ENCODE data around the gene EHMT2. TPM values are rescaled to one million over a fixed set of nuclear protein-coding genes. Genes with fewer than 3 reads are reported as not detected.

EHMT2 gene
- 50.0 and 68.5 TPM in 2 replicates for total RNA-seq

GRCh38 chr6:31897612-31898382 lies at the start of gene EHMT2:
Gene EHMT2, minus strand, starts transcription at chr6:31897698. Its CDS starts 21 bp downstream, at chr6:31897677.

GRCh38 chr6:31945507-31946369 lies 48.2 kb upstream of the EHMT2 start, which contains the start of gene CFB:
Gene CFB, plus strand, starts transcription at chr6:31946095. Its CDS starts 127 bp downstream, at chr6:31946222.

DNA sequence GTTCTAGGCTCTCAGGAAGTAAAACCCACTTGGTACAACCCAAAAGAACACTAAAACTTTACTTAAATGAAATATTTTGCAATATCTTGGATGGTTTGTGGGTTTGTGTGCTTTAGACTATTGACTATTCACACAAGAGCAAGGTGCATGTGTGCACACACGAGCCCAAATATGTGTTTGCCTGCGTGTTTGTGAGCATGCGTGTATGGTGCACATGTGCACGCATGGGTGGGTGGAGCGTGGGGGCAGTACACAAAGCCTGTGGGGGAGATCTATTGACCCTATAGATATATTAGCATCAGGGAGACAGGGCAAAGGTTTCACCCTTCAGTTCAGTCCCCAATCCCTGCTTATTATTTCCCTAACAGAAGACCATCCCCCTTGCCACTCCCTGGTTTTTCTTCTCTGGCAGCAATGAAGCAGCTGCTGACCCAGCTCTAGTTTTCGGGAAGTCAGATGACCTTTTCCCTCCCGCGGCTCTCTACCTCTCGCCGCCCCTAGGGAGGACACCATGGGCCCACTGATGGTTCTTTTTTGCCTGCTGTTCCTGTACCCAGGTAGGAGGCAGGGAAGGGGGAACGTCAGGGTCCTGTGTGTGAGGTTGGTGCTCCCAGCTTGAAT lies 29.9 kb upstream of the EHMT2 start, which contains the start of gene C2:
Gene C2, plus strand, starts transcription at position 476 of the 621 bp plus-strand sequence. Its CDS starts 36 bp downstream, at position 512.

GRCh38 chr6:31901953-31902643 lies 4.6 kb upstream of the EHMT2 start, which contains the start of gene ZBTB12:
Gene ZBTB12, minus strand, starts transcription at chr6:31902086. Its CDS starts 781 bp downstream, at chr6:31901305.

GRCh38 chr6:31878726-31879125 lies 18.8 kb downstream of the EHMT2 start, which contains the start of gene SLC44A4:
Gene SLC44A4, minus strand, starts transcription at chr6:31878997. Its CDS starts 17 bp downstream, at chr6:31878980.

DNA sequence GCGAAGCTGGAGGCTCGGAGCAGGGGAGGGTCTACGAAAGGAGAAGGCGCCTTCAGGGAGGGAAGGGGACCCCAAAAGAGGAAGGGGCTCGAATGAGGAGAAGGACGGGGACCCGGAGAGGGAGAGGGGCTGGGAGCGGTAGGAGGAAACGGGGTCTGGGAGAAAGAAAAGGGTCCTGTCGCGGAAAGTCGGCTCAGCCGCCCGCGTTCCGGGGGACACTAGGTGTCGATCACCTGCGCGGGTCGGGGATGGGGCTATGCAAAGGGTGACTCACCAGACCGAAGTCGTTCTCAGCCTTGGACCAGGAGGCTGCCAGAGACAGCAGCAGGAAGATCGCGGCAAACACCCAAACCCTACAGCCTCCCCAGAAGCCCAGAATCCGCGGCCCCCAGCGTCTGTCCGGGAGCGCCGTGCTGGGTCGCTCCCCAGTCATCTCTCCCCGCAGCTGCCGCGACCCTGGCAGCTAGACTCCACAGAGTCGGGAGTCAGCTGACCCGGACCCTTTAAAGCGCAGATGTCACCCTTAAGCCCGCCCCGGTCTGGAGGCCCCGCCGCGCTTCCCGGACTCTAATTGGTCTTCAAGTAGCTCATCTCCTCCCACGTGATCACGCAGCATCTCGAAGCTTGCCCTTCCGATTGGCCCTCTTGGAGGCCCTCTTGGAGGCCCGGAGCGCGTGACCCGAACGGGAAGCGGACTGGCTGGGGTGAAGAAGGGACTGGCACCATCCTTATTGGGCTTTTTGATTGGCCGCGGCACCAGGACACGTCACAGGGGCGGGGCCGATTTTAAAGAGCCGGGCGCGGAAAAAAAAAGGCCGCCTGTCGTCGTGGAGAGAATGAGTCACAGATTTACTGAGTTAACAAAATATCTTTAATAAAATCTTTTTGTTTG lies 34.9 kb downstream of the EHMT2 start, which contains the start of gene NEU1:
Gene NEU1, minus strand, starts transcription at position 478 of the 892 bp plus-strand sequence. Its CDS starts 45 bp downstream, at position 433.

Other genes starting within 250 kb of the EHMT2 start
- 343 and 397 TPM in 2 replicates for gene BAG6, start 245.0 kb downstream of the EHMT2 start, total RNA-seq
- 2.8 and 5.2 TPM in 2 replicates for gene APOM, start 241.8 kb downstream of the EHMT2 start, total RNA-seq
- 13.0 and 16.7 TPM in 2 replicates for gene C6orf47, start 236.9 kb downstream of the EHMT2 start, total RNA-seq
- gene GPANK1, start 232.7 kb downstream of the EHMT2 start, total RNA-seq, result 10.1 and 12.8 TPM in 2 replicates
- 302 and 333 TPM in 2 replicates for gene CSNK2B, start 231.6 kb downstream of the EHMT2 start, total RNA-seq
- 1.3 and 2.3 TPM in 2 replicates for gene LY6G5B, start 227.7 kb downstream of the EHMT2 start, total RNA-seq
- gene LY6G5C, start 216.6 kb downstream of the EHMT2 start, total RNA-seq, result 0.65 TPM in 1 of 2 replicates, not detected in the other
- gene ABHD16A, start 194.4 kb downstream of the EHMT2 start, total RNA-seq, result 31.6 and 46.3 TPM in 2 replicates
- gene LY6G6F, start 190.8 kb downstream of the EHMT2 start, total RNA-seq, result not detected in 2 replicates
- not detected in 2 replicates for gene LY6G6D, start 182.3 kb downstream of the EHMT2 start, total RNA-seq
- gene LY6G6C, start 176.0 kb downstream of the EHMT2 start, total RNA-seq, result not detected in 2 replicates
- not detected in 2 replicates for gene MPIG6B, start 174.3 kb downstream of the EHMT2 start, total RNA-seq
- gene DDAH2, start 168.4 kb downstream of the EHMT2 start, total RNA-seq, result 38.1 and 92.2 TPM in 2 replicates
- 577 and 1,120 TPM in 2 replicates for gene CLIC1, start 161.2 kb downstream of the EHMT2 start, total RNA-seq
- gene MSH5, start 157.7 kb downstream of the EHMT2 start, total RNA-seq, result 9.3 and 17.6 TPM in 2 replicates
- gene SAPCD1, start 135.0 kb downstream of the EHMT2 start, total RNA-seq, result 1.0 and 5.7 TPM in 2 replicates
- gene VWA7, start 120.4 kb downstream of the EHMT2 start, total RNA-seq, result 0.81 and 9.8 TPM in 2 replicates
- 85.2 and 165 TPM in 2 replicates for gene VARS1, start 101.9 kb downstream of the EHMT2 start, total RNA-seq
- gene LSM2, start 90.7 kb downstream of the EHMT2 start, total RNA-seq, result 71.0 and 128 TPM in 2 replicates
- gene HSPA1L, start 82.4 kb downstream of the EHMT2 start, total RNA-seq, result 0.16 and 0.76 TPM in 2 replicates
- gene HSPA1A, start 82.2 kb downstream of the EHMT2 start, total RNA-seq, result 55.9 and 60.6 TPM in 2 replicates
- 78.6 and 83.3 TPM in 2 replicates for gene HSPA1B, start 70.0 kb downstream of the EHMT2 start, total RNA-seq
- 62.1 and 191 TPM in 2 replicates for gene NEU1, start 34.9 kb downstream of the EHMT2 start, total RNA-seq
- gene SLC44A4, start 18.7 kb downstream of the EHMT2 start, total RNA-seq, result 1.9 TPM in 1 of 2 replicates, not detected in the other
- gene ZBTB12, start 4.4 kb upstream of the EHMT2 start, total RNA-seq, result 2.4 and 6.2 TPM in 2 replicates
- 0.49 and 2.5 TPM in 2 replicates for gene C2, start 30.0 kb upstream of the EHMT2 start, total RNA-seq
- gene CFB, start 48.4 kb upstream of the EHMT2 start, total RNA-seq, result 0.33 and 3.7 TPM in 2 replicates
- 108 and 116 TPM in 2 replicates for gene NELFE, start 61.3 kb upstream of the EHMT2 start, total RNA-seq
- 42.3 and 43.2 TPM in 2 replicates for gene SKIC2, start 61.5 kb upstream of the EHMT2 start, total RNA-seq
- 21.5 and 27.3 TPM in 2 replicates for gene DXO, start 74.4 kb upstream of the EHMT2 start, total RNA-seq
- gene C4A, start 84.4 kb upstream of the EHMT2 start, total RNA-seq, result 2.1 and 6.1 TPM in 2 replicates
- 0.49 and 11.0 TPM in 2 replicates for gene C4B, start 117.1 kb upstream of the EHMT2 start, total RNA-seq
- gene CYP21A2, start 140.7 kb upstream of the EHMT2 start, total RNA-seq, result 0.25 TPM in 1 of 2 replicates, not detected in the other
- gene TNXB, start 211.6 kb upstream of the EHMT2 start, total RNA-seq, result 0.16 and 0.51 TPM in 2 replicates
- gene ATF6B, start 230.5 kb upstream of the EHMT2 start, total RNA-seq, result 24.0 and 46.3 TPM in 2 replicates
- 3.0 and 5.1 TPM in 2 replicates for gene FKBPL, start 232.6 kb upstream of the EHMT2 start, total RNA-seq

Measured in mesangial cell (primary cell).